K562 (cell line): ENCODE data around the gene TMEM209. TPM values are rescaled to one million over a fixed set of nuclear protein-coding genes. Genes with fewer than 3 reads are reported as not detected.

ENCODE experiments used
- ARNT ChIP-seq, 2 experiments: fragments of 450-650 bp; IDR thresholded peaks; 2 replicates each; pipeline ENCODE4 v1.6.1; 2016; ENCODE audit warnings: mild to moderate bottlenecking in 1 of 2
- CEBPG ChIP-seq, 3 experiments: fragments of 200-800 bp in 1 of 3; sonication (Bioruptor generic) in 1 of 3; sonication (generic) in 1 of 3; formaldehyde crosslinking in 1 of 3; IDR thresholded peaks in 2 of 3; conservative IDR thresholded peaks in 1 of 3; 2 replicates each; pipeline versions ENCODE4 v1.6.1 to v1.8.0; 2016 to 2022; ENCODE audit warnings: missing compliant biosample characterization in 2 of 3, missing genetic modification characterization in 2 of 3, mild to moderate bottlenecking in 1 of 3, missing genetic modification reagents in 1 of 3
- CREM ChIP-seq: IDR thresholded peaks from 2 replicates; pipeline ENCODE4 v1.6.1; 2014; ENCODE audit warnings: antibody characterized with exemption, low read depth
- ELK1 ChIP-seq: sonication (generic); formaldehyde crosslinking; IDR thresholded peaks from 2 replicates; pipeline ENCODE4 v1.8.1; 2022; ENCODE audit warnings: missing genetic modification reagents
- HOXB6 ChIP-seq: fragments of 250-450 bp; sonication (Bioruptor Pico); IDR thresholded peaks from 2 replicates; pipeline ENCODE4 v1.5.1; 2022; ENCODE audit warnings: mild to moderate bottlenecking, borderline replicate concordance
- JUN ChIP-seq, 2 experiments: sonication (generic) in 1 of 2; formaldehyde crosslinking in 1 of 2; IDR thresholded peaks; 2 replicates each; pipeline versions ENCODE4 v1.6.1 to v1.8.0; 2012 to 2022; ENCODE audit warnings: borderline replicate concordance in 2 of 2, mild to moderate bottlenecking in 2 of 2, improper control_type of control experiment in 1 of 2, low read depth in 1 of 2, low read length in 1 of 2, missing genetic modification reagents in 1 of 2
- JUND ChIP-seq, 2 experiments: IDR thresholded peaks; 2 replicates in 1 of 2; 3 replicates in 1 of 2; pipeline ENCODE4 v1.6.1; 2011; ENCODE audit warnings: borderline replicate concordance in 2 of 2, low read depth in 2 of 2, low read length in 2 of 2, improper control_type of control experiment in 1 of 2, missing biosample characterization in 1 of 2, missing genetic modification characterization in 1 of 2, missing genetic modification reagents in 1 of 2
- KLF6 ChIP-seq: fragments of 250-450 bp; sonication (Bioruptor Pico); IDR thresholded peaks from 2 replicates; pipeline ENCODE4 v1.4.0; 2020; ENCODE audit warnings: mild to moderate bottlenecking, moderate library complexity, borderline replicate concordance
- NFIC ChIP-seq: fragments of 450-650 bp; IDR thresholded peaks from 2 replicates; pipeline ENCODE4 v1.6.1; 2017; ENCODE audit warnings: mild to moderate bottlenecking, inconsistent platforms
- PCBP1 ChIP-seq: fragments of 200-400 bp; formaldehyde crosslinking; IDR thresholded peaks from 2 replicates; pipeline ENCODE4 v1.6.1; 2018; ENCODE audit warnings: mild to moderate bottlenecking, low read depth, low read length; ENCODE audit not compliant: poor library complexity, severe bottlenecking
- SMARCA4 ChIP-seq: fragments of 450-650 bp; IDR thresholded peaks from 2 replicates; pipeline ENCODE4 v1.6.1; 2016
- SMARCE1 ChIP-seq: fragments of 450-650 bp; IDR thresholded peaks from 2 replicates; pipeline ENCODE4 v1.7.1; 2016; ENCODE audit warnings: mild to moderate bottlenecking
- TAF1 ChIP-seq: IDR thresholded peaks from 2 replicates; pipeline ENCODE4 v1.6.1; 2011; ENCODE audit warnings: mild to moderate bottlenecking, low read length, moderate library complexity; ENCODE audit not compliant: insufficient read depth, control insufficient read depth, severe bottlenecking; ENCODE audit errors: extremely low read depth
- ZEB2 ChIP-seq: fragments of 450-650 bp; IDR thresholded peaks from 2 replicates; pipeline ENCODE4 v1.6.1; 2016
- ZNF507 ChIP-seq: conservative IDR thresholded peaks from 2 replicates; pipeline ENCODE4 v1.6.1; 2017; ENCODE audit warnings: missing genetic modification characterization, missing compliant biosample characterization
- ZNF766 ChIP-seq: fragments of 200-800 bp; sonication (Bioruptor generic); conservative IDR thresholded peaks from 2 replicates; pipeline ENCODE4 v1.6.1; 2016; ENCODE audit warnings: missing genetic modification characterization, missing compliant biosample characterization
- polyA plus RNA-seq, 8 experiments: library from polyadenylated mRNA; depleted of rRNA in 4 of 8; stranded (reverse) in 5 of 8; unstranded in 3 of 8; fragments of >200 nt; fragmentation: Nextera tagmentation in 2 of 8; fragmentation: Illumina TruSeq in 1 of 8; extraction: Ambion mirVana in 2 of 8; extraction: Trizol in 1 of 8; gene quantifications; 2 replicates each; pipeline versions ENCODE4 v1.2.1 to v1.2.3, GENCODE V29; 2011 to 2014; ENCODE audit warnings: inconsistent platforms in 1 of 8, missing spikeins in 1 of 8
- total RNA-seq, 7 experiments: library from RNA; depleted of rRNA in 6 of 7; stranded (reverse); fragments of >200 nt in 6 of 7; fragmentation: Illumina TruSeq in 2 of 7; extraction: Trizol in 2 of 7; gene quantifications; 2 replicates each; pipeline versions ENCODE4 v1.2.1 to v1.2.3, GENCODE V29; 2011 to 2021; ENCODE audit warnings: low replicate concordance in 1 of 7
- TF ChIP-seq, protein P1 (sequence below), 2 experiments: fragments of 450-650 bp in 1 of 2; sonication (generic) in 1 of 2; formaldehyde crosslinking in 1 of 2; IDR thresholded peaks in 1 of 2; conservative IDR thresholded peaks in 1 of 2; 2 replicates each; pipeline versions ENCODE4 v1.6.1 to v1.8.1; 2016 to 2023; ENCODE audit warnings: mild to moderate bottlenecking in 2 of 2, moderate library complexity in 2 of 2, inconsistent platforms in 1 of 2, missing genetic modification reagents in 1 of 2
- TF ChIP-seq, protein P2 (sequence below), 2 experiments: fragments of 450-650 bp; conservative IDR thresholded peaks; 2 replicates each; pipeline ENCODE4 v1.6.1; 2017; ENCODE audit warnings: mild to moderate bottlenecking in 2 of 2, moderate library complexity in 2 of 2
- TF ChIP-seq, protein P3 (sequence below), 2 experiments: IDR thresholded peaks in 1 of 2; conservative IDR thresholded peaks in 1 of 2; 2 replicates each; pipeline ENCODE4 v1.6.1; 2016; ENCODE audit warnings: low read depth in 2 of 2, mild to moderate bottlenecking in 1 of 2, missing compliant biosample characterization in 1 of 2, missing genetic modification characterization in 1 of 2, moderate library complexity in 1 of 2

The TMEM209 gene
- total and polyA plus RNA-seq, 9 of the 15 experiments (the other 6 are each of a cell fraction or from before 2014, with no cell fraction given): 36.8 to 116 (median 76.6) TPM

- TF ChIP-seq TAF1 (no peak), ELK1 (CRISPR knock-in tag) (no peak), JUN (IDR thresholded peaks at IDR 0.05; ENCODE audit: borderline replicate concordance, low read depth, low read length) (peak; percentile 55; the same call in 1 of the 2 replicates), JUN (CRISPR knock-in tag; IDR thresholded peaks at IDR 0.05; ENCODE audit: borderline replicate concordance) (no peak), CREM (peak; percentile 50; the same call in 1 of the 2 replicates), ZNF507 (tag) (no peak), NFIC (0 out of 2 replicates have a peak, but pooled peaks have one; percentile 12), ZNF766 (0 out of 2 replicates have a peak, but pooled peaks have one; percentile 33), CEBPG (CRISPR knock-in tag; IDR thresholded peaks at IDR 0.05) (peak; percentile 60), CEBPG (tag; conservative IDR thresholded peaks at IDR 0.05 in 1 of 2, IDR thresholded peaks at IDR 0.05 in 1 of 2) (peak; percentile 83 to 92), ARNT (IDR thresholded peaks at IDR 0.05) (0 out of 4 replicates have a peak, but pooled peaks of 1 of the 2 experiments have one; percentile 44), SMARCA4 (peak; percentile 65), JUND (IDR thresholded peaks at IDR 0.05; ENCODE audit: borderline replicate concordance, low read depth, low read length) (peak; percentile 83), JUND (tag; IDR thresholded peaks at IDR 0.05; ENCODE audit: borderline replicate concordance, low read depth, low read length) (peak; percentile 62; the same call in 1 of the 3 replicates), HOXB6 (CRISPR knock-in tag) (no peak), KLF6 (CRISPR knock-in tag) (no peak), ZEB2 (peak; percentile 18; the same call in 1 of the 2 replicates), SMARCE1 (peak; percentile 50; the same call in 1 of the 2 replicates), PCBP1 (no peak)
- TF ChIP-seq, protein P1, sequence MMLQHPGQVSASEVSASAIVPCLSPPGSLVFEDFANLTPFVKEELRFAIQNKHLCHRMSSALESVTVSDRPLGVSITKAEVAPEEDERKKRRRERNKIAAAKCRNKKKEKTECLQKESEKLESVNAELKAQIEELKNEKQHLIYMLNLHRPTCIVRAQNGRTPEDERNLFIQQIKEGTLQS (IDR thresholded peaks at IDR 0.05): peak; percentile 89
- TF ChIP-seq, protein P1 (CRISPR knock-in tag; conservative IDR thresholded peaks at IDR 0.05): no peak
- TF ChIP-seq, protein P2, sequence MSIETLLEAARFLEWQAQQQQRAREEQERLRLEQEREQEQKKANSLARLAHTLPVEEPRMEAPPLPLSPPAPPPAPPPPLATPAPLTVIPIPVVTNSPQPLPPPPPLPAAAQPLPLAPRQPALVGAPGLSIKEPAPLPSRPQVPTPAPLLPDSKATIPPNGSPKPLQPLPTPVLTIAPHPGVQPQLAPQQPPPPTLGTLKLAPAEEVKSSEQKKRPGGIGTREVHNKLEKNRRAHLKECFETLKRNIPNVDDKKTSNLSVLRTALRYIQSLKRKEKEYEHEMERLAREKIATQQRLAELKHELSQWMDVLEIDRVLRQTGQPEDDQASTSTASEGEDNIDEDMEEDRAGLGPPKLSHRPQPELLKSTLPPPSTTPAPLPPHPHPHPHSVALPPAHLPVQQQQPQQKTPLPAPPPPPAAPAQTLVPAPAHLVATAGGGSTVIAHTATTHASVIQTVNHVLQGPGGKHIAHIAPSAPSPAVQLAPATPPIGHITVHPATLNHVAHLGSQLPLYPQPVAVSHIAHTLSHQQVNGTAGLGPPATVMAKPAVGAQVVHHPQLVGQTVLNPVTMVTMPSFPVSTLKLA (conservative IDR thresholded peaks at IDR 0.05): 0 out of 4 replicates have a peak, but pooled peaks of 1 of the 2 experiments have one; percentile 0
- TF ChIP-seq, protein P3, sequence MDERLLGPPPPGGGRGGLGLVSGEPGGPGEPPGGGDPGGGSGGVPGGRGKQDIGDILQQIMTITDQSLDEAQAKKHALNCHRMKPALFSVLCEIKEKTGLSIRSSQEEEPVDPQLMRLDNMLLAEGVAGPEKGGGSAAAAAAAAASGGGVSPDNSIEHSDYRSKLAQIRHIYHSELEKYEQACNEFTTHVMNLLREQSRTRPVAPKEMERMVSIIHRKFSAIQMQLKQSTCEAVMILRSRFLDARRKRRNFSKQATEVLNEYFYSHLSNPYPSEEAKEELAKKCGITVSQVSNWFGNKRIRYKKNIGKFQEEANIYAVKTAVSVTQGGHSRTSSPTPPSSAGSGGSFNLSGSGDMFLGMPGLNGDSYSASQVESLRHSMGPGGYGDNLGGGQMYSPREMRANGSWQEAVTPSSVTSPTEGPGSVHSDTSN (CRISPR knock-in tag; IDR thresholded peaks at IDR 0.05; ENCODE audit: low read depth): no peak
- TF ChIP-seq, protein P3 (tag; conservative IDR thresholded peaks at IDR 0.05; ENCODE audit: low read depth): peak; percentile 86
Observed at GRCh38 chr7:130207642-130208041, 2.4 kb upstream of the TMEM209 start, which contains the start of gene SSMEM1 (continued).
